Neural progenitor cell (in vitro differentiated cells): Measurements from ENCODE around the gene LGR5.

Source experiments
- CTCF ChIP-seq: fragments of 200-600 bp; sonication (generic); IDR thresholded peaks from 2 replicates; pipeline ENCODE4 v1.5.1; 2017; ENCODE audit warnings: antibody characterized with exemption, mild to moderate bottlenecking
- EZH2 ChIP-seq: fragments of 200-600 bp; sonication (generic); IDR thresholded peaks from 2 replicates; pipeline ENCODE4 v1.6.1; 2017; ENCODE audit warnings: antibody characterized with exemption, mild to moderate bottlenecking, moderate library complexity

- TF ChIP-seq CTCF: no peak
- TF ChIP-seq EZH2: no peak
Measured at GRCh38 chr12:71621938-71622337, 182.3 kb downstream of the LGR5 start.
